HEK293 (cell line): ENCODE measurements around the gene DNAH8.

ENCODE experiments used
- CTCF ChIA-PET: fragments of 350-600 bp; formaldehyde crosslinking; extraction: SDS; loops from one replicate; lab custom pipeline; 2021; ENCODE audit warnings: antibody characterized with exemption; lab: Yijun Ruan, JAX
- POLR2A ChIA-PET: fragments of 300-600 bp; formaldehyde crosslinking; extraction: SDS; loops from one replicate; lab custom pipeline; 2020; ENCODE audit warnings: antibody characterized with exemption, inconsistent platforms; lab: Yijun Ruan, JAX
- H3K27ac ChIP-seq: fragments of 200-500 bp; sonication (Bioruptor generic); 2 replicates; pipeline ENCODE4 v1.5.1; 2014; ENCODE audit warnings: low read depth, low read length, control low read depth, inconsistent platforms; ENCODE audit errors: extremely low read depth
- H3K36me3 ChIP-seq, 2 experiments: fragments of 200-500 bp in 1 of 2; sonication (Bioruptor generic) in 1 of 2; 1 replicate in 1 of 2; 2 replicates in 1 of 2; pipeline ENCODE4 v1.5.1; 2014 to 2017; ENCODE audit warnings: inconsistent platforms in 2 of 2, low read length in 2 of 2; ENCODE audit not compliant: control insufficient read depth in 2 of 2, insufficient read depth in 1 of 2
- H3K4me1 ChIP-seq: fragments of 200-500 bp; sonication (Bioruptor generic); 2 replicates; pipeline ENCODE4 v1.5.1; 2014; ENCODE audit warnings: mild to moderate bottlenecking, low read length, inconsistent platforms; ENCODE audit not compliant: control insufficient read depth, insufficient read depth
- H3K4me3 ChIP-seq: 2 replicates; pipeline ENCODE4 v1.5.1; 2011; ENCODE audit warnings: low read depth, mild to moderate bottlenecking, control low read depth, low read length, moderate library complexity
- H3K9me3 ChIP-seq: fragments of 200-500 bp; sonication (Bioruptor generic); 2 replicates; pipeline ENCODE4 v1.5.1; 2014; ENCODE audit warnings: low read depth, low read length, inconsistent platforms; ENCODE audit not compliant: control insufficient read depth, insufficient read depth
- GFI1B ChIP-seq: fragments of 450-650 bp; formaldehyde crosslinking; IDR thresholded peaks from 2 replicates; pipeline ENCODE4 v1.5.1; 2016; ENCODE audit warnings: missing biosample characterization, missing genetic modification characterization
- GLIS2 ChIP-seq: fragments of 450-650 bp; formaldehyde crosslinking; IDR thresholded peaks from 2 replicates; pipeline ENCODE4 v1.5.1; 2016; ENCODE audit warnings: missing biosample characterization, missing genetic modification characterization
- MYNN ChIP-seq: fragments of 450-650 bp; formaldehyde crosslinking; IDR thresholded peaks from 2 replicates; pipeline ENCODE4 v1.5.1; 2016; ENCODE audit warnings: missing biosample characterization, missing genetic modification characterization, borderline replicate concordance
- OSR2 ChIP-seq: fragments of 450-650 bp; formaldehyde crosslinking; IDR thresholded peaks from 2 replicates; pipeline ENCODE4 v1.5.1; 2016; ENCODE audit warnings: missing biosample characterization, missing genetic modification characterization
- PATZ1 ChIP-seq: fragments of 450-650 bp; formaldehyde crosslinking; IDR thresholded peaks from 2 replicates; pipeline ENCODE4 v1.5.1; 2016; ENCODE audit warnings: missing biosample characterization, missing genetic modification characterization
- REST ChIP-seq: fragments of 450-650 bp; formaldehyde crosslinking; IDR thresholded peaks from 2 replicates; pipeline ENCODE4 v1.5.1; 2016; ENCODE audit warnings: missing biosample characterization, missing genetic modification characterization
- SCRT2 ChIP-seq: fragments of 450-650 bp; formaldehyde crosslinking; IDR thresholded peaks from 2 replicates; pipeline ENCODE4 v1.5.1; 2016; ENCODE audit warnings: missing biosample characterization, missing genetic modification characterization
- SP7 ChIP-seq: fragments of 450-650 bp; formaldehyde crosslinking; IDR thresholded peaks from 2 replicates; pipeline ENCODE4 v1.5.1; 2016; ENCODE audit warnings: missing biosample characterization, missing genetic modification characterization
- TRIM28 ChIP-seq: IDR thresholded peaks from 2 replicates; pipeline ENCODE4 v1.6.1; 2011; ENCODE audit warnings: low read length, control low read depth, borderline replicate concordance
- ZBTB6 ChIP-seq: fragments of 450-650 bp; formaldehyde crosslinking; IDR thresholded peaks from 2 replicates; pipeline ENCODE4 v1.5.1; 2017; ENCODE audit warnings: missing biosample characterization, missing genetic modification characterization
- ZNF10 ChIP-seq: fragments of 450-650 bp; formaldehyde crosslinking; IDR thresholded peaks from 2 replicates; pipeline ENCODE4 v1.5.1; 2017; ENCODE audit warnings: missing biosample characterization, missing genetic modification characterization
- ZNF114 ChIP-seq: fragments of 450-650 bp; formaldehyde crosslinking; IDR thresholded peaks from 2 replicates; pipeline ENCODE4 v1.5.0; 2017; ENCODE audit warnings: missing biosample characterization, missing genetic modification characterization
- ZNF133 ChIP-seq: fragments of 450-650 bp; formaldehyde crosslinking; IDR thresholded peaks from 2 replicates; pipeline ENCODE4 v1.5.1; 2016; ENCODE audit warnings: missing biosample characterization, missing genetic modification characterization
- ZNF138 ChIP-seq: fragments of 450-650 bp; formaldehyde crosslinking; IDR thresholded peaks from 2 replicates; pipeline ENCODE4 v1.5.1; 2016; ENCODE audit warnings: missing biosample characterization, missing genetic modification characterization, borderline replicate concordance
- ZNF16 ChIP-seq: fragments of 450-650 bp; formaldehyde crosslinking; IDR thresholded peaks from 2 replicates; pipeline ENCODE4 v1.5.1; 2016; ENCODE audit warnings: low read depth, missing biosample characterization, missing genetic modification characterization
- ZNF223 ChIP-seq: fragments of 450-650 bp; formaldehyde crosslinking; IDR thresholded peaks from 2 replicates; pipeline ENCODE4 v1.5.1; 2016; ENCODE audit warnings: missing biosample characterization, missing genetic modification characterization
- ZNF473 ChIP-seq: fragments of 450-650 bp; formaldehyde crosslinking; IDR thresholded peaks from 2 replicates; pipeline ENCODE4 v1.5.1; 2017; ENCODE audit warnings: missing biosample characterization, missing genetic modification characterization
- ZNF571 ChIP-seq: fragments of 450-650 bp; formaldehyde crosslinking; IDR thresholded peaks from 2 replicates; pipeline ENCODE4 v1.5.0; 2017; ENCODE audit warnings: missing biosample characterization, missing genetic modification characterization
- ZNF658 ChIP-seq: fragments of 450-650 bp; formaldehyde crosslinking; IDR thresholded peaks from 2 replicates; pipeline ENCODE4; 2016; ENCODE audit warnings: missing biosample characterization, missing genetic modification characterization

Gene DNAH8

GRCh38 chr6:38846844-38847243 is 131.7 kb downstream of the DNAH8 start:
- no peaks in the 10 kb centered on the region for H3K4me1 ChIP-seq
- no peaks in the 10 kb centered on the region for H3K9me3 ChIP-seq
- H3K4me3 ChIP-seq, result no peak overlapping the region
- POLR2A ChIA-PET, result interaction anchor here (0.5 kb wide), 1 partner anchor 143 kb away, joined by 3 read pairs; no protein-coding TSS in a partner anchor
- no peaks in the 10 kb centered on the region for H3K36me3 ChIP-seq
- H3K27ac ChIP-seq, result no peak overlapping the region
- CTCF ChIA-PET, result interaction anchor here (1.0 to 3.4 kb wide), 2 partner anchors 26 to 126 kb away, joined by 3 to 18 read pairs; no protein-coding TSS in a partner anchor
- TF ChIP-seq ZNF473 (tag by site-specific recombination), result no peak

GRCh38 chr6:38847497-38847896 is 132.4 kb downstream of the DNAH8 start:
- H3K4me1 ChIP-seq, result no peaks in the 10 kb centered on the region
- CTCF ChIA-PET, result interaction anchor here (3.4 kb wide), 1 partner anchor 25 kb away, joined by 18 read pairs; no protein-coding TSS in a partner anchor
- H3K4me3 ChIP-seq, result no peak overlapping the region

GRCh38 chr6:38848760-38849159 is 133.6 kb downstream of the DNAH8 start:
- no peaks in the 10 kb centered on the region for H3K9me3 ChIP-seq
- CTCF ChIA-PET, result interaction anchor here (0.6 to 0.8 kb wide), 2 partner anchors 114 to 124 kb away, joined by 3 to 4 read pairs; no protein-coding TSS in a partner anchor
- TF ChIP-seq ZNF133 (tag by site-specific recombination) (no peak), ZNF223 (no peak)
- TF ChIP-seq, all 188 proteins: peak for 0
- Histone ChIP-seq H3K4me3 (no peak overlapping the region), H3K36me3 (no peaks in the 10 kb centered on the region), H3K27ac (no peak overlapping the region), H3K4me1 (no peaks in the 10 kb centered on the region)
- POLR2A ChIA-PET, result no interaction called here

More at GRCh38 chr6:38847497-38847896, 132.4 kb downstream of the DNAH8 start:
- POLR2A ChIA-PET, result interaction anchor here (0.5 kb wide), 1 partner anchor 144 kb away, joined by 3 read pairs; no protein-coding TSS in a partner anchor
- Histone ChIP-seq H3K36me3 (no peaks in the 10 kb centered on the region), H3K27ac (no peak overlapping the region), H3K9me3 (no peaks in the 10 kb centered on the region)
- TF ChIP-seq MYNN (no peak), TRIM28 (no peak), OSR2 (tag by site-specific recombination) (no peak), GLIS2 (tag by site-specific recombination) (no peak), ZBTB6 (tag by site-specific recombination) (no peak), ZNF571 (tag by site-specific recombination) (no peak), ZNF658 (tag by site-specific recombination) (no peak), SP7 (tag by site-specific recombination) (no peak), GFI1B (tag by site-specific recombination) (no peak), ZNF16 (tag by site-specific recombination) (no peak), SCRT2 (tag by site-specific recombination) (no peak), PATZ1 (tag by site-specific recombination) (no peak)

GRCh38 chr6:38852215-38852614 is 137.1 kb downstream of the DNAH8 start:
- Histone ChIP-seq H3K9me3 (no peaks in the 10 kb centered on the region), H3K27ac (no peak overlapping the region), H3K36me3 (no peaks in the 10 kb centered on the region), H3K4me3 (no peak overlapping the region), H3K4me1 (no peaks in the 10 kb centered on the region)
- ChIA-PET POLR2A (no interaction called here), CTCF (interaction anchor here (1.4 kb wide), 1 partner anchor 20 kb away, joined by 4 read pairs; no protein-coding TSS in a partner anchor)
- no peak for TF ChIP-seq ZNF10
- TF ChIP-seq ZNF138 (tag by site-specific recombination), result no peak
- no peak for TF ChIP-seq REST
- TF ChIP-seq ZNF114 (tag by site-specific recombination), result no peak
